Gastrocnemius medialis (tissue), 4 donors: ENCODE data around the gene SLC43A3.

Experiments
- CTCF ChIP-seq, 5 experiments: fragments of 450-650 bp in 3 of 5; fragments of 200-600 bp in 2 of 5; sonication (generic) in 2 of 5; IDR thresholded peaks in 4 of 5; conservative IDR thresholded peaks in 1 of 5; 1 replicate in 4 of 5; 2 replicates in 1 of 5; pipeline ENCODE4 v1.5.1; 2016 to 2019; ENCODE audit warnings: antibody characterized with exemption in 5 of 5, mild to moderate bottlenecking in 3 of 5, moderate library complexity in 3 of 5
- POLR2A ChIP-seq, 2 donors: fragments of 450-650 bp; IDR thresholded peaks; one replicate each; pipeline ENCODE4 v1.6.1; 2017; ENCODE audit warnings: antibody characterized with exemption in 2 of 2, mild to moderate bottlenecking in 2 of 2, moderate library complexity in 2 of 2

- TF ChIP-seq CTCF (IDR thresholded peaks at IDR 0.05 in 4 of 5, conservative IDR thresholded peaks at IDR 0.05 in 1 of 5) = no peak
- no peak for TF ChIP-seq POLR2A (IDR thresholded peaks at IDR 0.05)
These were observed 16.6 kb downstream of the SLC43A3 start for GRCh38 chr11:57410287-57410686.
